ENCODE data around the gene FLNB. TPM values are rescaled to one million over a fixed set of nuclear protein-coding genes. Genes with fewer than 3 reads are reported as not detected.

Gene FLNB
- polyA plus RNA-seq, 3 donors = 0.47 to 4.0 (median 2.1) TPM

- H3K36me3 Mint-ChIP-seq = peaks cover 49 to 56% of the 10 kb centered on the region in 2 donors
- H3K36me3 ChIP-seq (replicated peaks in 1 of 2; ENCODE audit: control insufficient read depth in 1 of 2, insufficient read depth in 2 of 2, low read length in 2 of 2) = peaks cover 5 to 41% of the 10 kb centered on the region in 2 donors
- no peak overlapping the region for H3K4me3 ChIP-seq (replicated peaks in 1 of 3; ENCODE audit: low read depth in 2 of 3, low read length in 3 of 3)
- H3K27me3 ChIP-seq (ENCODE audit: control insufficient read depth in 2 of 2, insufficient read depth in 2 of 2, low read length in 2 of 2) = no peaks in the 10 kb centered on the region
- no peaks in the 10 kb centered on the region for H4K20me1 ChIP-seq (ENCODE audit: insufficient read depth, low read length)
- DNase-seq = no peak
- no peak overlapping the region for H3K27ac Mint-ChIP-seq
- H3K9ac ChIP-seq (ENCODE audit: insufficient read depth, low read length, poor library complexity, severe bottlenecking) = no peak overlapping the region
- peaks cover 0 to 3% (median 0%) of the 10 kb centered on the region in 3 donors for H3K27me3 Mint-ChIP-seq (ENCODE audit: low read depth in 3 of 3)
- intact Hi-C loops (cut with micrococcal nuclease) = no loop called here
- H2AFZ ChIP-seq (ENCODE audit: insufficient read depth, low read depth, low read length, poor library complexity, severe bottlenecking) = no peak overlapping the region
- 77% methylated on average over 5 of the region's 11 CpGs for WGBS (ENCODE audit: insufficient coverage)
- H3K9me3 Mint-ChIP-seq = no peaks in the 10 kb centered on the region
- peaks cover 4% of the 10 kb centered on the region for H3K4me1 Mint-ChIP-seq
- no peak overlapping the region for H3K4me3 Mint-ChIP-seq
- no peak for TF ChIP-seq CTCF (IDR thresholded peaks at IDR 0.05)
- H3K79me2 ChIP-seq (ENCODE audit: insufficient read depth, low read length) = no peaks in the 10 kb centered on the region
- no peak overlapping the region for H3K27ac ChIP-seq (ENCODE audit: low read depth in 1 of 2, low read length in 2 of 2)
- H3K4me1 ChIP-seq (ENCODE audit: control insufficient read depth in 1 of 2, insufficient read depth in 2 of 2, low read length in 2 of 2) = peaks cover 2 to 3% of the 10 kb centered on the region in 2 donors
- no peak overlapping the region for H3K4me2 ChIP-seq (replicated peaks; ENCODE audit: extremely low read depth, low read length, poor library complexity, severe bottlenecking)
- H3K9me3 ChIP-seq (replicated peaks in 1 of 2; ENCODE audit: control insufficient read depth in 1 of 2, insufficient read depth in 1 of 2, low read length in 2 of 2) = no peaks in the 10 kb centered on the region
These were observed 162.2 kb downstream of the FLNB start for GRCh38 chr3:58170376-58170775.

GRCh38 chr3:58171126-58171525 is 162.9 kb downstream of the FLNB start:
- H4K20me1 ChIP-seq (ENCODE audit: insufficient read depth, low read length) = no peaks in the 10 kb centered on the region
- no peak overlapping the region for H3K4me3 Mint-ChIP-seq
- no peak overlapping the region for H3K4me2 ChIP-seq (replicated peaks; ENCODE audit: extremely low read depth, low read length, poor library complexity, severe bottlenecking)
- no peak overlapping the region for H3K9ac ChIP-seq (ENCODE audit: insufficient read depth, low read length, poor library complexity, severe bottlenecking)
- no peaks in the 10 kb centered on the region for H3K79me2 ChIP-seq (ENCODE audit: insufficient read depth, low read length)
- intact Hi-C loops (cut with micrococcal nuclease) = no loop called here
- H3K4me1 ChIP-seq (ENCODE audit: control insufficient read depth in 1 of 2, insufficient read depth in 2 of 2, low read length in 2 of 2) = peaks cover 8 to 10% of the 10 kb centered on the region in 2 donors
- peaks cover 43 to 52% of the 10 kb centered on the region in 2 donors for H3K36me3 Mint-ChIP-seq
- WGBS (ENCODE audit: insufficient coverage) = 98% methylated on average over 7 of the region's 9 CpGs
- no peaks in the 10 kb centered on the region for H3K27me3 ChIP-seq (ENCODE audit: control insufficient read depth in 2 of 2, insufficient read depth in 2 of 2, low read length in 2 of 2)
- TF ChIP-seq CTCF (IDR thresholded peaks at IDR 0.05) = no peak
- H3K4me3 ChIP-seq (replicated peaks in 1 of 3; ENCODE audit: low read depth in 2 of 3, low read length in 3 of 3) = no peak overlapping the region
- no peak for DNase-seq
- no peak overlapping the region for H3K27ac ChIP-seq (ENCODE audit: low read depth in 1 of 2, low read length in 2 of 2)
- no peak overlapping the region for H3K27ac Mint-ChIP-seq
- peaks cover 11% of the 10 kb centered on the region for H3K4me1 Mint-ChIP-seq
- peaks cover 0 to 3% (median 0%) of the 10 kb centered on the region in 3 donors for H3K27me3 Mint-ChIP-seq (ENCODE audit: low read depth in 3 of 3)
- H3K9me3 ChIP-seq (replicated peaks in 1 of 2; ENCODE audit: control insufficient read depth in 1 of 2, insufficient read depth in 1 of 2, low read length in 2 of 2) = no peaks in the 10 kb centered on the region
- no peaks in the 10 kb centered on the region for H3K9me3 Mint-ChIP-seq
- H3K36me3 ChIP-seq (replicated peaks in 1 of 2; ENCODE audit: control insufficient read depth in 1 of 2, insufficient read depth in 2 of 2, low read length in 2 of 2) = peaks cover 5 to 37% of the 10 kb centered on the region in 2 donors
- no peak overlapping the region for H2AFZ ChIP-seq (ENCODE audit: insufficient read depth, low read depth, low read length, poor library complexity, severe bottlenecking)
